HepG2 (cell line): ENCODE results near the gene GPR107. TPM values are rescaled to one million over a fixed set of nuclear protein-coding genes. Genes with fewer than 3 reads are reported as not detected.

ENCODE experiments used
- ARID2 ChIP-seq: sonication (generic); formaldehyde crosslinking; IDR thresholded peaks from 2 replicates; pipeline ENCODE4 v1.8.1; 2022; ENCODE audit warnings: mild to moderate bottlenecking, missing genetic modification reagents, borderline replicate concordance
- CSRNP1 ChIP-seq: sonication (generic); formaldehyde crosslinking; IDR thresholded peaks from 2 replicates; pipeline ENCODE4 v1.8.1; 2023; ENCODE audit warnings: mild to moderate bottlenecking, missing genetic modification reagents
- KDM5B ChIP-seq: sonication (generic); formaldehyde crosslinking; IDR thresholded peaks from 2 replicates; pipeline ENCODE4 v1.4.0; 2020; ENCODE audit warnings: missing genetic modification reagents, mild to moderate bottlenecking, borderline replicate concordance
- PBX2 ChIP-seq: IDR thresholded peaks from 2 replicates; pipeline ENCODE4 v1.6.1; 2016; ENCODE audit warnings: control low read depth
- ZNF235 ChIP-seq: sonication (generic); formaldehyde crosslinking; IDR thresholded peaks from 2 replicates; pipeline ENCODE4 v1.8.1; 2023; ENCODE audit warnings: mild to moderate bottlenecking, missing genetic modification reagents, borderline replicate concordance
- ZNF773 ChIP-seq: sonication (generic); formaldehyde crosslinking; IDR thresholded peaks from 2 replicates; pipeline ENCODE4 v1.4.0; 2020; ENCODE audit warnings: missing genetic modification reagents, borderline replicate concordance
- polyA plus RNA-seq, 8 experiments: library from polyadenylated mRNA; depleted of rRNA in 3 of 8; stranded (reverse) in 7 of 8; unstranded in 1 of 8; fragments of >200 nt; fragmentation: Illumina TruSeq in 4 of 8; extraction: Trizol in 4 of 8; gene quantifications; 2 replicates each; pipeline versions ENCODE4 v1.2.1 to v1.2.3, GENCODE V29; 2011 to 2016; ENCODE audit warnings: low read depth in 4 of 8, missing spikeins in 1 of 8, mixed read lengths in 1 of 8; ENCODE audit not compliant: insufficient read depth in 1 of 8
- total RNA-seq, 5 experiments: library from RNA; depleted of rRNA; stranded (reverse); fragments of >200 nt; fragmentation: Illumina TruSeq; extraction: Trizol; gene quantifications; 2 replicates each; pipeline ENCODE4 v1.2.3, GENCODE V29; 2016; ENCODE audit warnings: low read depth in 1 of 5
- TF ChIP-seq, protein P1 (sequence below): IDR thresholded peaks from 2 replicates; pipeline ENCODE4 v1.6.1; 2016; ENCODE audit warnings: low read depth, missing genetic modification reagents, missing compliant biosample characterization

Gene GPR107
- total and polyA plus RNA-seq, 2 of the 13 experiments (the other 11 are each of a cell fraction or from before 2014, with no cell fraction given): 22.5 to 24.4 TPM

GRCh38 chr9:130053109-130053503 lies 600 bp upstream of the GPR107 start (continued):
- 0 out of 2 replicates have a peak, but pooled peaks have one; percentile 13 for TF ChIP-seq CSRNP1 (CRISPR knock-in tag)
- TF ChIP-seq ZNF773: no peak
- TF ChIP-seq ARID2 (CRISPR knock-in tag): 0 out of 2 replicates have a peak, but pooled peaks have one; percentile 72
- no peak for TF ChIP-seq PBX2 (CRISPR knock-in tag)
- no peak for TF ChIP-seq ZNF235
- no peak for TF ChIP-seq KDM5B (CRISPR knock-in tag)
- TF ChIP-seq, protein P1, sequence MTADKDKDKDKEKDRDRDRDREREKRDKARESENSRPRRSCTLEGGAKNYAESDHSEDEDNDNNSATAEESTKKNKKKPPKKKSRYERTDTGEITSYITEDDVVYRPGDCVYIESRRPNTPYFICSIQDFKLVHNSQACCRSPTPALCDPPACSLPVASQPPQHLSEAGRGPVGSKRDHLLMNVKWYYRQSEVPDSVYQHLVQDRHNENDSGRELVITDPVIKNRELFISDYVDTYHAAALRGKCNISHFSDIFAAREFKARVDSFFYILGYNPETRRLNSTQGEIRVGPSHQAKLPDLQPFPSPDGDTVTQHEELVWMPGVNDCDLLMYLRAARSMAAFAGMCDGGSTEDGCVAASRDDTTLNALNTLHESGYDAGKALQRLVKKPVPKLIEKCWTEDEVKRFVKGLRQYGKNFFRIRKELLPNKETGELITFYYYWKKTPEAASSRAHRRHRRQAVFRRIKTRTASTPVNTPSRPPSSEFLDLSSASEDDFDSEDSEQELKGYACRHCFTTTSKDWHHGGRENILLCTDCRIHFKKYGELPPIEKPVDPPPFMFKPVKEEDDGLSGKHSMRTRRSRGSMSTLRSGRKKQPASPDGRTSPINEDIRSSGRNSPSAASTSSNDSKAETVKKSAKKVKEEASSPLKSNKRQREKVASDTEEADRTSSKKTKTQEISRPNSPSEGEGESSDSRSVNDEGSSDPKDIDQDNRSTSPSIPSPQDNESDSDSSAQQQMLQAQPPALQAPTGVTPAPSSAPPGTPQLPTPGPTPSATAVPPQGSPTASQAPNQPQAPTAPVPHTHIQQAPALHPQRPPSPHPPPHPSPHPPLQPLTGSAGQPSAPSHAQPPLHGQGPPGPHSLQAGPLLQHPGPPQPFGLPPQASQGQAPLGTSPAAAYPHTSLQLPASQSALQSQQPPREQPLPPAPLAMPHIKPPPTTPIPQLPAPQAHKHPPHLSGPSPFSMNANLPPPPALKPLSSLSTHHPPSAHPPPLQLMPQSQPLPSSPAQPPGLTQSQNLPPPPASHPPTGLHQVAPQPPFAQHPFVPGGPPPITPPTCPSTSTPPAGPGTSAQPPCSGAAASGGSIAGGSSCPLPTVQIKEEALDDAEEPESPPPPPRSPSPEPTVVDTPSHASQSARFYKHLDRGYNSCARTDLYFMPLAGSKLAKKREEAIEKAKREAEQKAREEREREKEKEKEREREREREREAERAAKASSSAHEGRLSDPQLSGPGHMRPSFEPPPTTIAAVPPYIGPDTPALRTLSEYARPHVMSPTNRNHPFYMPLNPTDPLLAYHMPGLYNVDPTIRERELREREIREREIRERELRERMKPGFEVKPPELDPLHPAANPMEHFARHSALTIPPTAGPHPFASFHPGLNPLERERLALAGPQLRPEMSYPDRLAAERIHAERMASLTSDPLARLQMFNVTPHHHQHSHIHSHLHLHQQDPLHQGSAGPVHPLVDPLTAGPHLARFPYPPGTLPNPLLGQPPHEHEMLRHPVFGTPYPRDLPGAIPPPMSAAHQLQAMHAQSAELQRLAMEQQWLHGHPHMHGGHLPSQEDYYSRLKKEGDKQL (CRISPR knock-in tag): no peak
